ENCODE results near the gene CD302. TPM values are rescaled to one million over a fixed set of nuclear protein-coding genes. Genes with fewer than 3 reads are reported as not detected.
"Not testable (repeated sequence)": the region's sequence is repeated elsewhere in the genome, so short reads cannot be mapped to it uniquely, and the experiment has no call there.

CD302 gene
- total RNA-seq, 2 experiments from 2014 or later: 0.16 to 0.20 TPM

- DNase-seq (no peak), ATAC-seq (no peak)
- CTCF ChIA-PET: no interaction called here
- Mint-ChIP-seq H3K9me3 (ENCODE audit: low read depth) (no peaks in the 10 kb centered on the region), H3K4me3 (no peak overlapping the region), H3K4me1 (peaks cover 17% of the 10 kb centered on the region), H3K36me3 (peaks cover 57% of the 10 kb centered on the region), H3K27me3 (no peaks in the 10 kb centered on the region), H3K27ac (no peak overlapping the region)
These were observed 62.4 kb downstream of the CD302 start for GRCh38 chr2:159735648-159736047.

- H3K9me3 Mint-ChIP-seq (ENCODE audit: low read depth): no peaks in the 10 kb centered on the region
- H3K27ac Mint-ChIP-seq: no peak overlapping the region
- DNase-seq: no peak
- H3K27me3 Mint-ChIP-seq: no peaks in the 10 kb centered on the region
- no peak overlapping the region for H3K4me3 Mint-ChIP-seq
- ATAC-seq: no peak
- CTCF ChIA-PET: interaction anchor here (0.8 kb wide), 1 partner anchor 10 kb away, joined by 3 read pairs; no protein-coding TSS in a partner anchor
- peaks cover 26% of the 10 kb centered on the region for H3K4me1 Mint-ChIP-seq
- H3K36me3 Mint-ChIP-seq: peaks cover 66% of the 10 kb centered on the region
These were observed 69.4 kb downstream of the CD302 start for GRCh38 chr2:159728629-159729028.

- CTCF ChIA-PET: no interaction called here
- peaks cover 34% of the 10 kb centered on the region for H3K4me1 Mint-ChIP-seq
- ATAC-seq (no peak), DNase-seq (no peak)
- H3K36me3 Mint-ChIP-seq: peaks cover 76% of the 10 kb centered on the region
- H3K4me3 Mint-ChIP-seq: no peak overlapping the region
- H3K27ac Mint-ChIP-seq: no peak overlapping the region
- no peaks in the 10 kb centered on the region for H3K27me3 Mint-ChIP-seq
- H3K9me3 Mint-ChIP-seq (ENCODE audit: low read depth): no peaks in the 10 kb centered on the region
These were observed 72.3 kb downstream of the CD302 start for GRCh38 chr2:159725713-159726112.

GRCh38 chr2:159724795-159725572 is 73.0 kb downstream of the CD302 start:
- H3K27me3 Mint-ChIP-seq; ATAC-seq; CTCF ChIA-PET; H3K27ac Mint-ChIP-seq; DNase-seq; H3K9me3 Mint-ChIP-seq (ENCODE audit: low read depth); H3K4me3 Mint-ChIP-seq: not testable (repeated sequence)
- Mint-ChIP-seq H3K4me1 (peaks cover 36% of the 10 kb centered on the region), H3K36me3 (peaks cover 77% of the 10 kb centered on the region)

- peaks cover 82% of the 10 kb centered on the region for H3K36me3 Mint-ChIP-seq
- no peak overlapping the region for H3K4me3 Mint-ChIP-seq
- CTCF ChIA-PET: no interaction called here
These were observed 75.4 kb downstream of the CD302 start for GRCh38 chr2:159722580-159722979.

GRCh38 chr2:159720676-159721075 is 77.3 kb downstream of the CD302 start:
- H3K4me3 Mint-ChIP-seq: no peak overlapping the region
- CTCF ChIA-PET: no interaction called here

More at GRCh38 chr2:159722580-159722979, 75.4 kb downstream of the CD302 start:
- H3K27me3 Mint-ChIP-seq: no peaks in the 10 kb centered on the region
- no peak for ATAC-seq
- H3K27ac Mint-ChIP-seq: no peak overlapping the region
- H3K4me1 Mint-ChIP-seq: peaks cover 42% of the 10 kb centered on the region
- DNase-seq: no peak
- no peaks in the 10 kb centered on the region for H3K9me3 Mint-ChIP-seq (ENCODE audit: low read depth)

More at GRCh38 chr2:159720676-159721075, 77.3 kb downstream of the CD302 start:
- Mint-ChIP-seq H3K36me3 (peaks cover 85% of the 10 kb centered on the region), H3K27ac (no peak overlapping the region), H3K27me3 (no peaks in the 10 kb centered on the region), H3K9me3 (ENCODE audit: low read depth) (no peaks in the 10 kb centered on the region), H3K4me1 (peaks cover 49% of the 10 kb centered on the region)
- DNase-seq (no peak), ATAC-seq (no peak)

Other genes starting within 250 kb of the CD302 start
- gene BAZ2B, start 181.7 kb downstream of the CD302 start, total RNA-seq: 10 to 100 TPM; 10.3 to 15.6 TPM
- gene MARCHF7, start 85.7 kb downstream of the CD302 start, total RNA-seq: 10 to 100 TPM; 80.7 to 84.3 TPM
- gene LY75, start 106.5 kb upstream of the CD302 start, total RNA-seq: 10 to 100 TPM; 20.9 to 23.4 TPM

Data from activated CD8-positive, alpha-beta memory T cell treated with anti-CD3 and anti-CD28 coated beads, Interleukin-2, amount 10 ng/mL, durations not matched to agents 7 days and 5 days (primary cell).